Measurements from ENCODE around the gene SELENOF. TPM values are rescaled to one million over a fixed set of nuclear protein-coding genes. Genes with fewer than 3 reads are reported as not detected.

The SELENOF gene
- polyA plus RNA-seq, 2 of the 4 experiments (the other 2 are of a cell fraction), result 166 to 311 TPM

- Histone ChIP-seq H3K4me2 (no peak overlapping the region), H3K27ac (no peak overlapping the region), H3K9me3 (no peaks in the 10 kb centered on the region), H3K4me3 (no peak overlapping the region), H3K4me1 (peaks cover 15% of the 10 kb centered on the region)
- DNase-seq (ENCODE audit: low read depth in 1 of 2, low spot score in 1 of 2) (no peak), FAIRE-seq (no peak), ATAC-seq (no peak)
- POLR2A ChIA-PET, result no interaction called here
- CTCF ChIA-PET, result no interaction called here
- TF ChIP-seq ZC3H11A (IDR thresholded peaks at IDR 0.05) (no peak), FOSL2 (IDR thresholded peaks at IDR 0.05) (no peak), FOSL2 (CRISPR knock-in tag; IDR thresholded peaks at IDR 0.05) (no peak), MYC (IDR thresholded peaks at IDR 0.05; ENCODE audit: borderline replicate concordance, low read length) (no peak), RFX5 (IDR thresholded peaks at IDR 0.05) (no peak)
- WGBS (ENCODE audit: missing lambda C conversion rate), result 80% methylated on average over 7 of the region's 7 CpGs
Observed at GRCh38 chr1:86933562-86934377, 19.8 kb upstream of the SELENOF start.

GRCh38 chr1:86933051-86933450 is 19.1 kb upstream of the SELENOF start:
- no peak for FAIRE-seq
- ATAC-seq, result no peak

GRCh38 chr1:86928819-86929218 is 14.9 kb upstream of the SELENOF start:
- no peak for DNase-seq (ENCODE audit: low read depth in 1 of 2, low spot score in 1 of 2)
- WGBS (ENCODE audit: missing lambda C conversion rate), result 46% methylated on average over 1 of the region's 1 CpG
- ChIA-PET POLR2A (no interaction called here), CTCF (no interaction called here)
- FAIRE-seq, result no peak
- no peak overlapping the region for H3K4me3 ChIP-seq
- H3K9me3 ChIP-seq, result peaks cover 12% of the 10 kb centered on the region; the same call in 2 of the 3 replicates
- peak overlapping the region; percentile 17; the same call in 1 of the 3 replicates for H3K4me2 ChIP-seq
- H3K27ac ChIP-seq, result no peak overlapping the region
- no peak for ATAC-seq
- peaks cover 8% of the 10 kb centered on the region for H3K4me1 ChIP-seq
- TF ChIP-seq POLR2A (IDR thresholded peaks at IDR 0.05; ENCODE audit: low read length), result no peak
- no peak for TF ChIP-seq NFE2L2 (conservative IDR thresholded peaks at IDR 0.05; ENCODE audit: low read length)
- TF ChIP-seq SREBF2 (IDR thresholded peaks at IDR 0.05), result no peak
- no peak for TF ChIP-seq POLR2AphosphoS2 (conservative IDR thresholded peaks at IDR 0.05; ENCODE audit: low read length)
- no peak for TF ChIP-seq USF2 (IDR thresholded peaks at IDR 0.05)
- no peak for TF ChIP-seq REST (IDR thresholded peaks at IDR 0.05)
- TF ChIP-seq CEBPB (IDR thresholded peaks at IDR 0.05), result no peak
- TF ChIP-seq GATA3 (IDR thresholded peaks at IDR 0.05; ENCODE audit: borderline replicate concordance), result no peak
- no peak for TF ChIP-seq EHF (CRISPR knock-in tag; IDR thresholded peaks at IDR 0.05)

More at GRCh38 chr1:86933051-86933450, 19.1 kb upstream of the SELENOF start:
- no peak overlapping the region for H3K4me3 ChIP-seq
- H3K9me3 ChIP-seq, result no peaks in the 10 kb centered on the region
- H3K4me2 ChIP-seq, result no peak overlapping the region
- DNase-seq (ENCODE audit: low read depth in 1 of 2, low spot score in 1 of 2), result no peak
- WGBS (ENCODE audit: missing lambda C conversion rate), result 98% methylated on average over 3 of the region's 3 CpGs
- POLR2A ChIA-PET, result no interaction called here
- TF ChIP-seq SREBF2 (IDR thresholded peaks at IDR 0.05) (no peak), REST (IDR thresholded peaks at IDR 0.05) (no peak), TP53 (CRISPR knock-in tag; IDR thresholded peaks at IDR 0.05) (no peak), SMC3 (IDR thresholded peaks at IDR 0.05) (no peak), MAZ (IDR thresholded peaks at IDR 0.05; ENCODE audit: borderline replicate concordance, low read depth, low read length) (no peak), FOSL2 (IDR thresholded peaks at IDR 0.05) (no peak), FOSL2 (CRISPR knock-in tag; IDR thresholded peaks at IDR 0.05) (no peak), BHLHE40 (IDR thresholded peaks at IDR 0.05; ENCODE audit: low read depth, low read length) (no peak), JUNB (IDR thresholded peaks at IDR 0.05) (no peak), KDM1A (IDR thresholded peaks at IDR 0.05; ENCODE audit: low read depth) (no peak), EP300 (IDR thresholded peaks at IDR 0.05) (no peak), ZC3H11A (IDR thresholded peaks at IDR 0.05) (no peak), EHMT2 (IDR thresholded peaks at IDR 0.05; ENCODE audit: low read depth) (no peak), CBX8 (IDR thresholded peaks at IDR 0.05) (no peak), PBX3 (IDR thresholded peaks at IDR 0.05) (no peak)
- peaks cover 11% of the 10 kb centered on the region for H3K4me1 ChIP-seq
- no peak overlapping the region for H3K27ac ChIP-seq
- CTCF ChIA-PET, result no interaction called here

Measured in A549 (cell line).